GM12891 (cell line): ENCODE results near the gene NLGN1.

Experiments
- PAX5 ChIP-seq: IDR thresholded peaks from 2 replicates; pipeline ENCODE4 v1.6.1; 2011; ENCODE audit warnings: low read length, moderate library complexity, mild to moderate bottlenecking; ENCODE audit not compliant: insufficient read depth, severe bottlenecking
- POLR2A ChIP-seq: IDR thresholded peaks from 2 replicates; pipeline ENCODE4 v1.6.1; 2011; ENCODE audit warnings: low read depth, low read length, control low read depth
- POLR2AphosphoS5 ChIP-seq: IDR thresholded peaks from 2 replicates; pipeline ENCODE4 v1.6.1; 2011; ENCODE audit warnings: low read depth, low read length, control low read depth
- POU2F2 ChIP-seq: IDR thresholded peaks from 2 replicates; pipeline ENCODE4 v1.6.1; 2011; ENCODE audit warnings: low read depth, mild to moderate bottlenecking, control low read depth, low read length, moderate library complexity
- SPI1 ChIP-seq: IDR thresholded peaks from 2 replicates; pipeline ENCODE4 v1.6.1; 2011; ENCODE audit warnings: low read depth, low read length, control low read depth
- TAF1 ChIP-seq: IDR thresholded peaks from 2 replicates; pipeline ENCODE4 v1.6.1; 2011; ENCODE audit warnings: low read depth, low read length, control low read depth

DNA sequence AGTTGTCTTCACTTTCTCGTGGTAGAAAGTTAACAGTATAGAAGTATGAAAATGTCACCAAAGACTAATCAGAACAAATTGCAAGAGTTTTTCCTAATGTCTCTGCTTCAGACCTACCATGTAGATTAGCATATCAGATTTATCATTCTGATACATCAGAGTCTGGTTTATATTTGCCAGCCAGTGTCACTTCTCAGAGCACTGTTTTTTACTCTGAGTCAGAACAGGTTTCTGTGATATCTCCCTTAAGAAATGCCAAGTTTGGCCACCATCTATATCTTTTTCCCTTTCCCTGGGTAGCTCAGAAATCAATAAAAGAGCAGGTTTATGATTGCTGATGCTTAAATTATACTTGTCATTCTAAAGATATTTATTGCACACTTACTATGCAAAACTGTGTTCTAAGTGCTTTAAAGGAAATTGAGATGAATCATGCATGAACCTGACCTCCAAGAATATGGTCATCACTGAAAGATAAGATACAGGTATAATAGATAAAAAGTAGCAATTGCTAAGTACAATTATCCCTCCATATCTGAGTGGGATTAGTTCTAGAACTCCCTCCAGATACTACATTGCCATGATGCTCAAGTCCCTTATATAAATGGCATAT is 788.9 kb downstream of the NLGN1 start:
- TF ChIP-seq PAX5, result no peak
- TF ChIP-seq POLR2A, result no peak
- no peak for TF ChIP-seq POLR2AphosphoS5
- TF ChIP-seq POU2F2, result no peak
- no peak for TF ChIP-seq SPI1
- TF ChIP-seq TAF1, result no peak
